CD4-positive, alpha-beta T cell treated with Interleukin-4 for 1 hour (primary cell): Measurements from ENCODE around the gene MAPK10.
"Not testable (repeated sequence)": the region's sequence is repeated elsewhere in the genome, so short reads cannot be mapped to it uniquely, and the experiment has no call there.

Source experiments
- DNase-seq, 2 donors: peaks; one replicate each; pipeline ENCODE4 v3.0.0-alpha.2; 2020 to 2022

MAPK10 gene

GRCh38 chr4:86021671-86022070 is 338.2 kb downstream of the MAPK10 start:
- not testable (repeated sequence) for DNase-seq

GRCh38 chr4:86019906-86020305 is 339.9 kb downstream of the MAPK10 start:
- DNase-seq: no peak

- no peak for DNase-seq
Measured at GRCh38 chr4:86019362-86019761, 340.5 kb downstream of the MAPK10 start.

GRCh38 chr4:86015412-86016350 is 344.2 kb downstream of the MAPK10 start:
- no peak for DNase-seq

- no peak for DNase-seq
Measured at GRCh38 chr4:86014599-86014998, 345.3 kb downstream of the MAPK10 start.

GRCh38 chr4:86013621-86014020 is 346.2 kb downstream of the MAPK10 start:
- DNase-seq: no peak

GRCh38 chr4:86011117-86011516 is 348.7 kb downstream of the MAPK10 start:
- DNase-seq: no peak

- DNase-seq: no peak
Measured at GRCh38 chr4:86007042-86007441, 352.8 kb downstream of the MAPK10 start.

GRCh38 chr4:86006057-86006456 is 353.8 kb downstream of the MAPK10 start:
- DNase-seq: no peak

GRCh38 chr4:86004030-86004429 is 355.8 kb downstream of the MAPK10 start:
- DNase-seq: no peak

GRCh38 chr4:86001591-86001990 is 358.3 kb downstream of the MAPK10 start:
- no peak for DNase-seq

GRCh38 chr4:85995361-85995760 is 364.5 kb downstream of the MAPK10 start:
- no peak for DNase-seq

- DNase-seq: no peak
Measured at GRCh38 chr4:85994576-85994975, 365.3 kb downstream of the MAPK10 start.

GRCh38 chr4:85993641-85994040 is 366.2 kb downstream of the MAPK10 start:
- no peak for DNase-seq

- no peak for DNase-seq
Measured at GRCh38 chr4:85986266-85986665, 373.6 kb downstream of the MAPK10 start.

- no peak for DNase-seq
Measured at GRCh38 chr4:85979276-85979675, 380.6 kb downstream of the MAPK10 start.

- no peak for DNase-seq
Measured at GRCh38 chr4:85970535-85970934, 389.3 kb downstream of the MAPK10 start.

GRCh38 chr4:85968945-85969819 is 390.7 kb downstream of the MAPK10 start:
- DNase-seq: peak in 1 of 2 donors; percentile 6

GRCh38 chr4:85967872-85968271 is 392.0 kb downstream of the MAPK10 start:
- DNase-seq: no peak

- DNase-seq: no peak
Measured at GRCh38 chr4:85966373-85966772, 393.5 kb downstream of the MAPK10 start.

- no peak for DNase-seq
Measured at GRCh38 chr4:85965529-85965928, 394.3 kb downstream of the MAPK10 start.

- DNase-seq: not testable (repeated sequence)
Measured at GRCh38 chr4:85965017-85965416, 394.8 kb downstream of the MAPK10 start.

- no peak for DNase-seq
Measured at GRCh38 chr4:85964298-85964697, 395.6 kb downstream of the MAPK10 start.

- DNase-seq: no peak
Measured at GRCh38 chr4:85963231-85963630, 396.6 kb downstream of the MAPK10 start.
